HepG2 (cell line): ENCODE measurements around the gene CDYL. TPM values are rescaled to one million over a fixed set of nuclear protein-coding genes. Genes with fewer than 3 reads are reported as not detected.

Source experiments
- ATAC-seq: fragments of 200-7000 bp; cut with Tn5 transposase; 3 replicates; pipeline ENCODE4 v1.9.1; 2020; ENCODE audit warnings: mild to moderate bottlenecking, moderate library complexity
- BruUV-seq: library from RNA; stranded (reverse); fragments of 400-500 nt; replicated peaks from 2 replicates; lab custom pipeline; 2021; lab: Mats Ljungman, UMichigan
- CTCF ChIA-PET: fragments of 300-600 bp; formaldehyde crosslinking; extraction: SDS; loops from one replicate; lab custom pipeline; 2021; ENCODE audit warnings: low total read pairs, inconsistent platforms, low intra/inter-chr PET ratio; lab: Yijun Ruan, JAX
- POLR2A ChIA-PET: fragments of 350-600 bp; sonication (Branson Sonifier 250); formaldehyde crosslinking; loops from one replicate; lab custom pipeline; 2020; ENCODE audit warnings: antibody characterized with exemption, inconsistent platforms; lab: Yijun Ruan, JAX
- DNase-seq: peaks from one replicate; pipeline ENCODE4 v3.0.0-alpha.2; 2015; ENCODE audit warnings: low spot score
- FAIRE-seq: peaks from 3 replicates; lab custom pipeline; 2011; peaks lifted over from hg19 to GRCh38; lab: Jason Lieb, UNC
- H2AFZ ChIP-seq: one replicate; pipeline ENCODE4 v1.6.1; 2011; ENCODE audit warnings: low read length, inconsistent platforms
- H3K27ac ChIP-seq: fragments of 300-600 bp; 3 replicates; pipeline ENCODE4 v1.8.0; 2011; ENCODE audit warnings: mixed run types, mild to moderate bottlenecking, mixed read lengths, low read length, inconsistent platforms; ENCODE audit not compliant: insufficient read depth; ENCODE audit errors: extremely low read length
- H3K27me3 ChIP-seq, 2 experiments: fragments of 200-600 bp in 1 of 2; 2 replicates in 1 of 2; 3 replicates in 1 of 2; pipeline versions ENCODE4 v1.6.0 to v1.8.0; 2011; ENCODE audit warnings: low read length in 2 of 2, mild to moderate bottlenecking in 2 of 2, moderate library complexity in 2 of 2, inconsistent platforms in 1 of 2; ENCODE audit not compliant: insufficient read depth in 2 of 2, control insufficient read depth in 1 of 2
- H3K36me3 ChIP-seq, 2 experiments: fragments of 200-600 bp in 1 of 2; replicated peaks in 1 of 2; 2 replicates in 1 of 2; 3 replicates in 1 of 2; pipeline versions ENCODE4 v1.5.1 to v1.8.0; 2011; ENCODE audit warnings: low read length in 2 of 2, inconsistent platforms in 1 of 2; ENCODE audit not compliant: insufficient read depth in 2 of 2, control insufficient read depth in 1 of 2
- H3K4me1 ChIP-seq: 2 replicates; pipeline ENCODE4 v1.5.1; 2012; ENCODE audit warnings: low read length, inconsistent platforms; ENCODE audit not compliant: insufficient read depth
- H3K4me2 ChIP-seq: 2 replicates; pipeline ENCODE4 v1.6.0; 2011; ENCODE audit warnings: low read depth, low read length, inconsistent platforms
- H3K4me3 ChIP-seq, 3 experiments: fragments of 200-600 bp in 1 of 3; sonication (generic), shearing (Covaris generic) in 1 of 3; replicated peaks in 1 of 3; 2 replicates each; pipeline ENCODE4 v1.5.1; 2011 to 2016; ENCODE audit warnings: low read length in 3 of 3, inconsistent platforms in 2 of 3, low read depth in 2 of 3, mild to moderate bottlenecking in 2 of 3, control low read depth in 1 of 3, mixed read lengths in 1 of 3; ENCODE audit not compliant: insufficient read depth in 1 of 3
- H3K79me2 ChIP-seq: one replicate; pipeline ENCODE4 v1.6.1; 2011; ENCODE audit warnings: low read length, inconsistent platforms; ENCODE audit not compliant: insufficient read depth
- H3K9ac ChIP-seq: 2 replicates; pipeline ENCODE4 v1.6.0; 2011; ENCODE audit warnings: mild to moderate bottlenecking, low read depth, low read length, inconsistent platforms; ENCODE audit not compliant: insufficient read depth
- H3K9me3 ChIP-seq: 2 replicates; pipeline ENCODE4 v1.5.1; 2012; ENCODE audit warnings: mild to moderate bottlenecking, low read length
- H4K20me1 ChIP-seq: 2 replicates; pipeline ENCODE4 v1.6.0; 2011; ENCODE audit warnings: inconsistent platforms, mild to moderate bottlenecking, low read length, moderate library complexity; ENCODE audit not compliant: insufficient read depth
- BORCS8-MEF2B ChIP-seq: sonication (generic); formaldehyde crosslinking; IDR thresholded peaks from 2 replicates; pipeline ENCODE4 v1.8.0; 2022; ENCODE audit warnings: mild to moderate bottlenecking, missing genetic modification reagents
- CBX5 ChIP-seq: sonication (generic); formaldehyde crosslinking; IDR thresholded peaks from 2 replicates; pipeline ENCODE4 v1.4.0; 2020; ENCODE audit warnings: missing genetic modification reagents, borderline replicate concordance
- HMGXB4 ChIP-seq, 2 experiments: sonication (generic) in 1 of 2; formaldehyde crosslinking in 1 of 2; IDR thresholded peaks; 2 replicates each; pipeline versions ENCODE4 v1.4.0 to v1.6.1; 2018 to 2020; ENCODE audit warnings: missing genetic modification reagents in 2 of 2, borderline replicate concordance in 1 of 2, low read depth in 1 of 2, mild to moderate bottlenecking in 1 of 2, missing biosample characterization in 1 of 2
- HOXA3 ChIP-seq: sonication (generic); formaldehyde crosslinking; IDR thresholded peaks from 2 replicates; pipeline ENCODE4 v1.5.0; 2020; ENCODE audit warnings: missing genetic modification reagents
- MAFF ChIP-seq: IDR thresholded peaks from 2 replicates; pipeline ENCODE4 v1.6.1; 2011; ENCODE audit warnings: low read depth, low read length, improper control_type of control experiment
- MED1 ChIP-seq: sonication (generic); formaldehyde crosslinking; IDR thresholded peaks from 2 replicates; pipeline ENCODE4 v1.4.0; 2020; ENCODE audit warnings: missing genetic modification reagents
- MTA3 ChIP-seq: sonication (generic); formaldehyde crosslinking; IDR thresholded peaks from 2 replicates; pipeline ENCODE4 v1.4.0; 2020; ENCODE audit warnings: missing genetic modification reagents
- NCOA2 ChIP-seq: sonication (generic); formaldehyde crosslinking; IDR thresholded peaks from 2 replicates; pipeline ENCODE4 v1.8.0; 2022; ENCODE audit warnings: inconsistent platforms
- NONO ChIP-seq, 2 experiments: fragments of 450-650 bp in 1 of 2; sonication (generic) in 1 of 2; formaldehyde crosslinking in 1 of 2; IDR thresholded peaks in 1 of 2; conservative IDR thresholded peaks in 1 of 2; 2 replicates each; pipeline versions ENCODE4 v1.6.1 to v1.8.0; 2017 to 2022; ENCODE audit warnings: mild to moderate bottlenecking in 1 of 2, missing genetic modification reagents in 1 of 2, moderate library complexity in 1 of 2
- RCOR2 ChIP-seq: IDR thresholded peaks from 2 replicates; pipeline ENCODE4 v1.6.1; 2016; ENCODE audit warnings: missing biosample characterization, missing genetic modification reagents
- SATB2 ChIP-seq: sonication (generic); formaldehyde crosslinking; IDR thresholded peaks from 2 replicates; pipeline ENCODE4 v1.5.0; 2020; ENCODE audit warnings: missing genetic modification reagents
- SIN3B ChIP-seq: fragments of 150-350 bp; IDR thresholded peaks from 2 replicates; pipeline ENCODE4 v1.6.1; 2014; ENCODE audit warnings: low read length
- TMF1 ChIP-seq: sonication (generic); formaldehyde crosslinking; IDR thresholded peaks from 2 replicates; pipeline ENCODE4 v1.8.1; 2022; ENCODE audit warnings: low read depth, missing genetic modification reagents
- TSC22D2 ChIP-seq: sonication (generic); formaldehyde crosslinking; IDR thresholded peaks from 2 replicates; pipeline ENCODE4 v1.5.1; 2020; ENCODE audit warnings: missing genetic modification reagents, mild to moderate bottlenecking, borderline replicate concordance
- ZNF850 ChIP-seq: sonication (generic); formaldehyde crosslinking; conservative IDR thresholded peaks from 2 replicates; pipeline ENCODE4 v1.9.0; 2021; ENCODE audit warnings: mild to moderate bottlenecking, missing genetic modification reagents
- WGBS: methylation state at CpG from one replicate; pipeline ENCODE4 v1.1.6; 2017; ENCODE audit warnings: low lambda C conversion rate; 5-methylcytosine and 5-hydroxymethylcytosine counted together
- in situ Hi-C: cut with HindIII; loops from 2 replicates; pipeline ENCODE4 v1.10.0; 2017; ENCODE audit warnings: low pct_unique_long_range_greater_than_20kb; ENCODE audit not compliant: extremely low pct_ligation_motif_present
- intact Hi-C: fragments of 100-400 bp; cut with micrococcal nuclease; formaldehyde crosslinking; loops from one replicate; pipeline ENCODE4 v1.10.0; 2022; ENCODE audit not compliant: unreplicated experiment
- polyA plus RNA-seq, 8 experiments: library from polyadenylated mRNA; depleted of rRNA in 3 of 8; stranded (reverse) in 7 of 8; unstranded in 1 of 8; fragments of >200 nt; fragmentation: Illumina TruSeq in 4 of 8; extraction: Trizol in 4 of 8; gene quantifications; 2 replicates each; pipeline versions ENCODE4 v1.2.1 to v1.2.3, GENCODE V29; 2011 to 2016; ENCODE audit warnings: low read depth in 4 of 8, missing spikeins in 1 of 8, mixed read lengths in 1 of 8; ENCODE audit not compliant: insufficient read depth in 1 of 8
- total RNA-seq, 5 experiments: library from RNA; depleted of rRNA; stranded (reverse); fragments of >200 nt; fragmentation: Illumina TruSeq; extraction: Trizol; gene quantifications; 2 replicates each; pipeline ENCODE4 v1.2.3, GENCODE V29; 2016; ENCODE audit warnings: low read depth in 1 of 5

CDYL gene
- total and polyA plus RNA-seq, 2 of the 13 experiments (the other 11 are each of a cell fraction or from before 2014, with no cell fraction given): 22.8 to 105 TPM

- Histone ChIP-seq H3K27ac (no peak overlapping the region), H3K79me2 (peaks cover 4% of the 10 kb centered on the region)
- CTCF ChIA-PET: no interaction called here
- no peak for TF ChIP-seq TSC22D2 (CRISPR knock-in tag)
- TF ChIP-seq HOXA3: no peak
- no peak for TF ChIP-seq MAFF
- no peak for TF ChIP-seq BORCS8-MEF2B
- no peak for TF ChIP-seq NONO (IDR thresholded peaks at IDR 0.05)
- no peak for TF ChIP-seq NONO (CRISPR knock-in tag; conservative IDR thresholded peaks at IDR 0.05)
- TF ChIP-seq NCOA2 (CRISPR knock-in tag): no peak
- no peak for TF ChIP-seq ZNF850 (CRISPR knock-in tag)
- no peak for TF ChIP-seq TMF1 (CRISPR knock-in tag)
- TF ChIP-seq SIN3B: no peak
- no peak for TF ChIP-seq MTA3 (CRISPR knock-in tag)
- no peak for TF ChIP-seq RCOR2 (CRISPR knock-in tag)
- no peak for TF ChIP-seq SATB2
- TF ChIP-seq CBX5 (CRISPR knock-in tag): no peak
- TF ChIP-seq HMGXB4 (CRISPR knock-in tag; IDR thresholded peaks at IDR 0.05; ENCODE audit: borderline replicate concordance in 1 of 2, low read depth in 1 of 2): no peak
- no peak for TF ChIP-seq MED1 (CRISPR knock-in tag)
These were observed 154.0 kb downstream of the CDYL start for GRCh38 chr6:4930025-4930691.

More at GRCh38 chr6:4930025-4930691, 154.0 kb downstream of the CDYL start:
- H4K20me1 ChIP-seq: no peaks in the 10 kb centered on the region
- no peaks in the 10 kb centered on the region for H3K27me3 ChIP-seq
- peaks cover 0 to 4% of the 10 kb centered on the region in 2 experiments; a peak in 2 of 5 replicates for H3K36me3 ChIP-seq
- intact Hi-C loops (no loop called here), in situ Hi-C loops (no loop called here)
- H3K4me3 ChIP-seq: no peak overlapping the region
- H3K4me2 ChIP-seq: no peak overlapping the region
- POLR2A ChIA-PET: interaction anchor here (1.2 kb wide), 1 partner anchor 74 kb away, joined by 3 read pairs; no protein-coding TSS in a partner anchor
- H3K9me3 ChIP-seq: no peaks in the 10 kb centered on the region
- 94% methylated on average over 4 of the region's 4 CpGs for WGBS
- FAIRE-seq (no peak), ATAC-seq (no peak), DNase-seq (no peak)
- H3K4me1 ChIP-seq: peaks cover 16% of the 10 kb centered on the region
- no TSS peak for BruUV-seq
- no peak overlapping the region for H2AFZ ChIP-seq
- no peak overlapping the region for H3K9ac ChIP-seq
